ENCODE results near the gene DLGAP1. TPM values are rescaled to one million over a fixed set of nuclear protein-coding genes. Genes with fewer than 3 reads are reported as not detected.

DLGAP1 gene
- total RNA-seq, 1 experiment from 2014 or later: 23.2 TPM

DNA sequence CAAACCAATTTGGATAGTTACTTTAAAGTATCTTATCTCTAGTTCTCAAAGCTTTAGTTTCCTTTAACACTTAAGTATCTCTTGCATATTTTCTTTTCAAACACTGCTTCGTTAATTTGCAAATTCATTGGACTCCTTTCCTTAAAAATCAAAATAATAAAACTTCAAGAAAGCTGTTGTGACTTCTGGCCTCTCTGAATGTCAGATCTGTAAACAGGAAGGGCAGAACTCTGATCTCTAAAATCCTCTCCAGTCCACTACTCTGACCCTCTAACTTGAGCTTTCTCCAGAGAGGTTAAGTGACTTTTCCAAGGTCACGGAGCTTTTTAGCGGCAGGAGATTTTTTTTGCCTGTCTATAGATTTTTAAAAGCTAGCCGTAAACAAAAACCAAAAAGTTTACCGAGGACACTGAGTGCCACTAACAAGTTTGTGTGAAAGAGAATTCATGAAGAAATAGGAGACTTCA lies 849.6 kb downstream of the DLGAP1 start:
- Histone ChIP-seq H2AK5ac (ENCODE audit: insufficient read length, low read length) (no peak overlapping the region), H2BK120ac (ENCODE audit: low read depth, low read length, poor library complexity, severe bottlenecking) (no peak overlapping the region), H4K8ac (replicated peaks; ENCODE audit: insufficient read length, low read depth, low read length) (no peak overlapping the region), H2BK5ac (ENCODE audit: insufficient read length, low read length) (no peak overlapping the region), H2BK12ac (ENCODE audit: insufficient read length, low read depth, low read length) (no peak overlapping the region), H4K5ac (ENCODE audit: insufficient read length, low read depth, low read length) (no peak overlapping the region), H3K9ac (ENCODE audit: extremely low read depth, insufficient read length, low read length) (peak overlapping the region; percentile 90), H3K4me1 (ENCODE audit: insufficient read depth, low read length) (0 out of 2 replicates have a peak, but pooled peaks cover 2% of the 10 kb centered on the region), H3K79me1 (ENCODE audit: insufficient read depth, low read depth, low read length, poor library complexity, severe bottlenecking) (no peaks in the 10 kb centered on the region), H3K23ac (ENCODE audit: insufficient read length, low read depth, low read length) (no peak overlapping the region), H3K56ac (ENCODE audit: insufficient read length, low read depth, low read length) (no peak overlapping the region), H3K27me3 (ENCODE audit: insufficient read depth, low read length) (no peaks in the 10 kb centered on the region), H3K14ac (ENCODE audit: insufficient read depth, low read length) (no peak overlapping the region), H3K79me2 (ENCODE audit: insufficient read depth, low read length) (no peaks in the 10 kb centered on the region; the same call in 1 of the 2 replicates), H2AFZ (ENCODE audit: low read length) (no peak overlapping the region), H3T11ph (ENCODE audit: low read length) (no peak overlapping the region), H3K23me2 (ENCODE audit: insufficient read length, low read depth, low read length, poor library complexity, severe bottlenecking) (peaks cover 12% of the 10 kb centered on the region), H4K91ac (ENCODE audit: insufficient read length, low read depth, low read length) (no peak overlapping the region), H2BK20ac (ENCODE audit: low read depth, low read length, poor library complexity, severe bottlenecking) (no peak overlapping the region), H4K20me1 (ENCODE audit: control insufficient read depth, insufficient read depth, insufficient read length) (no peaks in the 10 kb centered on the region), H3K9me3 (ENCODE audit: control insufficient read depth, low read depth, low read length) (no peaks in the 10 kb centered on the region), H3K18ac (ENCODE audit: insufficient read length, low read depth, low read length) (no peak overlapping the region), H2BK15ac (ENCODE audit: low read depth, low read length) (no peak overlapping the region), H3K4ac (ENCODE audit: low read depth, low read length) (no peak overlapping the region), H3K4me2 (ENCODE audit: insufficient read depth, insufficient read length, low read length) (peak overlapping the region; percentile 86), H3K27ac (ENCODE audit: insufficient read length, low read depth, low read length) (peak overlapping the region; percentile 97)
- Mint-ChIP-seq H3K27ac (no peak overlapping the region), H3K36me3 (ENCODE audit: insufficient read depth in 1 of 3, low read depth in 3 of 3) (peaks cover 22 to 35% (median 23%) of the 10 kb centered on the region in 3 experiments), H3K4me1 (peaks cover 12 to 20% of the 10 kb centered on the region in 2 experiments), H3K27me3 (ENCODE audit: low read depth) (no peaks in the 10 kb centered on the region), H3K9me3 (no peaks in the 10 kb centered on the region), H3K4me3 (no peak overlapping the region)
- no peak for DNase-seq
- TF ChIP-seq, protein P1, sequence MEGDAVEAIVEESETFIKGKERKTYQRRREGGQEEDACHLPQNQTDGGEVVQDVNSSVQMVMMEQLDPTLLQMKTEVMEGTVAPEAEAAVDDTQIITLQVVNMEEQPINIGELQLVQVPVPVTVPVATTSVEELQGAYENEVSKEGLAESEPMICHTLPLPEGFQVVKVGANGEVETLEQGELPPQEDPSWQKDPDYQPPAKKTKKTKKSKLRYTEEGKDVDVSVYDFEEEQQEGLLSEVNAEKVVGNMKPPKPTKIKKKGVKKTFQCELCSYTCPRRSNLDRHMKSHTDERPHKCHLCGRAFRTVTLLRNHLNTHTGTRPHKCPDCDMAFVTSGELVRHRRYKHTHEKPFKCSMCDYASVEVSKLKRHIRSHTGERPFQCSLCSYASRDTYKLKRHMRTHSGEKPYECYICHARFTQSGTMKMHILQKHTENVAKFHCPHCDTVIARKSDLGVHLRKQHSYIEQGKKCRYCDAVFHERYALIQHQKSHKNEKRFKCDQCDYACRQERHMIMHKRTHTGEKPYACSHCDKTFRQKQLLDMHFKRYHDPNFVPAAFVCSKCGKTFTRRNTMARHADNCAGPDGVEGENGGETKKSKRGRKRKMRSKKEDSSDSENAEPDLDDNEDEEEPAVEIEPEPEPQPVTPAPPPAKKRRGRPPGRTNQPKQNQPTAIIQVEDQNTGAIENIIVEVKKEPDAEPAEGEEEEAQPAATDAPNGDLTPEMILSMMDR (conservative IDR thresholded peaks at IDR 0.05): no peak
- WGBS (ENCODE audit: extremely low coverage, insufficient read length, low lambda C conversion rate): no CpG with 5 or more reads among the region's 5 CpGs
